ENCODE results near the gene NT5C.

DNA sequence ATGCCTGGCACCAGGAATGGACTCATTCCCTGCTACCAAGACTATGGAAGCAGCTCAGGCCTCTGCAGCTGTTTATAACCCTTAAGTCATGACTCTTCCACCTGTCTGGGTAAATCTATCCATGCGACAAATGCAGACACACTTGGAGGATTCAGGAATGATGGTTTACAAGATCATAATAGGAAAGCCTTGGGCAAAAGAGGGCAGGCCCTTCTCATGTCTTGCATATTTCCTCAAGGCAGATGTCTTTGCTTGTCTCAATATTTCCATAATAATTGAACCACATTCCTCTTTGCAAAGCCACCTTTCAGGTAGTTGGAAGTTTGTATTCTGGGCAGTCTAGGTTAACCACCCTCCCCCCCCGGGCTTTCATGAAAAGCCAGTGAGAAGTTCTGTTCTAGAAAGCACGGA is 23.7 kb upstream of the NT5C start:
- TF ChIP-seq, protein P1, sequence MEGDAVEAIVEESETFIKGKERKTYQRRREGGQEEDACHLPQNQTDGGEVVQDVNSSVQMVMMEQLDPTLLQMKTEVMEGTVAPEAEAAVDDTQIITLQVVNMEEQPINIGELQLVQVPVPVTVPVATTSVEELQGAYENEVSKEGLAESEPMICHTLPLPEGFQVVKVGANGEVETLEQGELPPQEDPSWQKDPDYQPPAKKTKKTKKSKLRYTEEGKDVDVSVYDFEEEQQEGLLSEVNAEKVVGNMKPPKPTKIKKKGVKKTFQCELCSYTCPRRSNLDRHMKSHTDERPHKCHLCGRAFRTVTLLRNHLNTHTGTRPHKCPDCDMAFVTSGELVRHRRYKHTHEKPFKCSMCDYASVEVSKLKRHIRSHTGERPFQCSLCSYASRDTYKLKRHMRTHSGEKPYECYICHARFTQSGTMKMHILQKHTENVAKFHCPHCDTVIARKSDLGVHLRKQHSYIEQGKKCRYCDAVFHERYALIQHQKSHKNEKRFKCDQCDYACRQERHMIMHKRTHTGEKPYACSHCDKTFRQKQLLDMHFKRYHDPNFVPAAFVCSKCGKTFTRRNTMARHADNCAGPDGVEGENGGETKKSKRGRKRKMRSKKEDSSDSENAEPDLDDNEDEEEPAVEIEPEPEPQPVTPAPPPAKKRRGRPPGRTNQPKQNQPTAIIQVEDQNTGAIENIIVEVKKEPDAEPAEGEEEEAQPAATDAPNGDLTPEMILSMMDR (IDR thresholded peaks at IDR 0.05), result no peak
- TF ChIP-seq EP300 (IDR thresholded peaks at IDR 0.05) (no peak), POLR2AphosphoS5 (IDR thresholded peaks at IDR 0.05) (no peak), POLR2A (IDR thresholded peaks at IDR 0.05) (no peak)
